Activated T-helper 1 cell treated with anti-CD3 and anti-CD28 coated beads, Interleukin-2, amount 50 U/mL, for 16 hours (primary cell): ENCODE measurements around the gene COQ4.

Experiments
- DNase-seq, 2 donors: peaks; one replicate each; pipeline ENCODE4 v3.0.0-alpha.2; 2020; ENCODE audit warnings: low read depth in 1 of 2, low spot score in 1 of 2

Gene COQ4

DNA sequence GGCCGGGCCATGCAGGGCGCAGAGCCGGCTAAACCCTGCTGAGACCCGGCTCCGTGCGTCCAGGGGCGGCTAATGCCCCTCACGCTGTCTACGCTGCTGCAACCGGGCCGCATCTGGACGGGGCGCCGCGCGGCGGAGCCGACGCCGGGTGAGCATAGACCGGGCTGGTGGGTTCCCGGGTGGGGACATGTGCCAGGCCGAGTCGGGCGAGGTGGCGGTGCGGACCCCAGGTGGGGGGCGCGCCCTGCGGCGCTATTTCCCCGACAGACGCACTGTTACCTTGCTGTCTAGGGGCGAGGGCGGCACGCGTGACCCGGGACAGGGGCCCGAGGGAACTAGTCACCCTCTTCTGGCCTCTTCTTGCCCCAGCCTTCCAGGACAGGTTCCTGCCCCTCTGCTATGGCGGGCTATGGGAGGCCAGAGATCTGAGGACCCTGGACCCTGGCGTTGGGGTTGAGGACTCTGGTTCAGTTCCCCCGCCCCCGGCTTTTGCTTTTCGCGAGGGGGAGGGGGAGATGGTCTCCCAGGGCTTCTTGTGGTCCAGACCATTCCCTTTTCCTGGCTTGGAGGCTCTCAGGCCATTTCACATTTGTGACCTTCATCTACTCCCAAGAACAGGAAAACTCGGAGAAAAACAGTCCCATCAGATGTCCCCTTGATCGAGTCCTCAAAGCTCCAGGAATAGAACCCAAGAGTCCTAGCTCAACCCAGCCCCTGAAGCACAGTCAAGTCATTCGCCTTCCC lies 18.2 kb downstream of the COQ4 start:
- DNase-seq = no peak

- DNase-seq = peak; percentile 28 to 45
These were observed 18.8 kb downstream of the COQ4 start for GRCh38 chr9:128341435-128341849.

GRCh38 chr9:128342971-128343680 lies 20.5 kb downstream of the COQ4 start:
- no peak for DNase-seq

GRCh38 chr9:128343855-128344254 lies 21.2 kb downstream of the COQ4 start:
- no peak for DNase-seq

- DNase-seq = no peak
These were observed 22.4 kb downstream of the COQ4 start for GRCh38 chr9:128344931-128345605.

DNA sequence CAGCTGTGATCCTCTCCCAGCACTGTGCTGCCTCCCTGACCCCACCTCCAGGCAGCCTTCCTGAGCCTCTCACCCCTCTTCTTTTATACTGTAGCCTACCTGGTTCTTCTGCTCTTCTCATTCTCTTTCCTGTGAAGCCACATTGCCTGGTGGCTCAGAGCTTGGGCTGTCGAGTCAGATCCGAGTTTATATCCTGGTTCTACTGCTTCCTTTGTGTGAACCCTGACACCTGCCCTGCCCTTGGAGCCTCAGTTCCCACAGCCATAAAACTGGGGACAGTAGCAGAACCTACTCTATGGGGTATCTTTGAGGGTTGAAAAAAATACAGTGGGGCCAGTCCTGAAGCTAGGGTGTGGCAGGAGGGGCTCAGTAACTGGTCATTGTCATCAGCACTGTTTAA lies 26.5 kb downstream of the COQ4 start:
- DNase-seq = no peak

GRCh38 chr9:128349772-128350171 lies 27.1 kb downstream of the COQ4 start:
- DNase-seq = no peak

- DNase-seq = no peak
These were observed 32.8 kb downstream of the COQ4 start for GRCh38 chr9:128355451-128355850.

DNA sequence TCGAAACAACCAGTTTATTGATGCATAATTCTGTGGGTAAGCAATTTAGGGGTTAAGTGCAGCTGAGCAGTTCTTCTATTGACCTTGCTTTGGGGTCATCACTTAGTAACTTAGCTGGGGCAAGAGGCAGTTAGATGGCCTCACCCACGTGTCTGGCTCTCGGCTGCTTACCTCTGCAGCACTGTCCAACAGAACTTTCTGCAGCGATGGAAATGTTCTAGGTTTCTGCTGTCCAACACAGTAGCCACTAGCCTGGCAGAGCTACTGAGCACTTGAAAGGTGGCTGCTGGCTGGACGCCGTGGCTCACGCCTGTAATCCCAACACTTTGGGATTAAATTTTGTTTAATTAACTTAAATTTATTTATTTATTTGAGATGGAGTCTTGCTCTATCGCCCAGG lies 35.5 kb downstream of the COQ4 start:
- DNase-seq = no peak

DNA sequence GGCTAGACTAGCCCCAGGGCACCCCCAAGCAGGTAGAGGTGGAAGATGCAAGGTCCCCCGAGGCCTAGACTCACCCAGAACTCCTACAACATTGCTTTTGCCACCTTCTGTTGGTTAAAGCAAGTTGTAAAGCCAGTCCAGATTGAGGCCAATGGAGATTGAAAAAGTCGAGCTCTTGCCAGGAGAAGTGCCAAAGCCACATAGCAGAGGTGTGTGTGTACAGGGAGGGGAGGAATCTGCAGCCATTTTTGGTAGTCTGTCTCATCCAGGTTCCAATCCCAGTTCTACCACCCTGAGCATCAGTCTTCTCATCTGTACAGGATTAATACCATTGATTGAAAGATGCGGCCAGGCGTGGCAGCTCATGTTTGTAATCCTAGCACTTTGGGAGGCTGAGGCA lies 36.2 kb downstream of the COQ4 start:
- no peak for DNase-seq

GRCh38 chr9:128360826-128361225 lies 38.2 kb downstream of the COQ4 start:
- no peak for DNase-seq

DNA sequence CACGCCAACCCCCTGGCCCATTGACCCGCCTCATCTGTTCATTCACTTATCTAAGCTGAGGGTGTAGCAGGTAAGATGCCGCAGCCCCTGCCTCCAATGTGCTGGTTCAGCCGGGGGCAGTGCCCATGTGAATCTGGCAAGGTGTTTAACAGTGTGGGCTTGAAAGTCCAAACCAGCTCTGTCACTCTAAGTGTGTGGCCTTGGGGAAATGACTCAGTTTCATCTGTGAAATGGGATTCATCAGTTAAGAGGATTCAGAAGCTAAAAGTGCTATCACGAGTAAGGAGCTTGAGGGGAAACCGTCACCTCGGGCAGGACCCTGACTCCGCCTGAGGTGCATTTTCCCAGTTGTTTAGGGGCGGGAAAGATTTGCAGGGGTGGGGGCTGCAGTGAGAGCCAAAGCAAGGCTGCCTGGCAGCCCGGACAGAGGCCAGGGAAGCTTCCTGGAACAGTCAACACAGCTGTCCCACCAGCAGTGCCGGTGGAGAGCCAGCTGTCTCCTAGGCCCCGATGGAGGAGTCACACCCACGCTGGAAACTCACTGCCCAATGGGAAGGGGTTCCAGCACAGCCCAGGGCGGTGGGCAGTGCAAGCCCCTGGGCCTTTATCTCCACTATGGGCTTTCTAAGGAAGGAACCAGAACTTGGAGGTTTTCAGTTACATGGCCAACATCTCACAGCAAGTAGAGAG lies 38.8 kb downstream of the COQ4 start:
- DNase-seq = no peak

- DNase-seq = peak; percentile 30 to 50
These were observed 39.5 kb downstream of the COQ4 start for GRCh38 chr9:128361986-128362646.

- DNase-seq = no peak
These were observed 40.1 kb downstream of the COQ4 start for GRCh38 chr9:128362774-128363173.

DNA sequence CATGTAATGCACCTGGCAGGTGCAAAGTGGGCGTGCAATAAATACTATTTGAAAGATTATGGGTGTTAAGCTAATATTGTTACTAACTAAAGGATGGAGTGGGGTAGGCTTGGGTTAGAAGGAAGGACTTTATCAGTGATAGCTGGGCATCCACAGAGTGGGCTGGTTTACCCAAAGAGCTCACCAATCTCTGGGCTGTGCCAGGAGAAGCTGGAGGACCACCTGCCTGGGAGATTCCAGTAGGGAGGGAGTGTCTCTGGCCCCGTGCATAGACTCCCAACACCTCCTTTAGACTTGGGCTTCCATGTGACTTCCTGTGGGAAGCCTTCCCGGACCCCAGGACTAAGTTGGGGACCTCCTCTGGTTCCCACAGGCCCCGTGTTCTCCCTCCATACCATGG lies 42.9 kb downstream of the COQ4 start:
- no peak for DNase-seq

GRCh38 chr9:128369024-128369706 lies 46.5 kb downstream of the COQ4 start:
- DNase-seq = no peak

DNA sequence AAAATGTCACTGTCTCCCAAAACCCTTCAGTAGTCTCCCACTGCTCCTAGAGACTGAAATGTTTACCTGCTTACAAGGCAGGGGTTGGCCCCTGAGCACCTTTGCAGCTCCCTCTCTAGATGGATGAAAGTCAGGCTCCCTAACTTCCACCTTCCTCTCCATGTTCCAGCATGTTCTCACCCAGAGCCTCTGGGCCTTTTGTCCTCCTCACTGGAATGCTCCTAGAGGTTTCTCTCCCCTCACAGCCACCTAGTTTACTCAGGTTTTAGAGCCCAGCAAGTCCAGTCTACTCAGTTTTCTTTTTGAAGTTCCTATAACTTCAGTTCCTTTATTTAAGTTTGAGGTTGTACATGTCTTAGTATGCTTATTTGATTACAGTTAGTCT lies 47.7 kb downstream of the COQ4 start:
- no peak for DNase-seq

DNA sequence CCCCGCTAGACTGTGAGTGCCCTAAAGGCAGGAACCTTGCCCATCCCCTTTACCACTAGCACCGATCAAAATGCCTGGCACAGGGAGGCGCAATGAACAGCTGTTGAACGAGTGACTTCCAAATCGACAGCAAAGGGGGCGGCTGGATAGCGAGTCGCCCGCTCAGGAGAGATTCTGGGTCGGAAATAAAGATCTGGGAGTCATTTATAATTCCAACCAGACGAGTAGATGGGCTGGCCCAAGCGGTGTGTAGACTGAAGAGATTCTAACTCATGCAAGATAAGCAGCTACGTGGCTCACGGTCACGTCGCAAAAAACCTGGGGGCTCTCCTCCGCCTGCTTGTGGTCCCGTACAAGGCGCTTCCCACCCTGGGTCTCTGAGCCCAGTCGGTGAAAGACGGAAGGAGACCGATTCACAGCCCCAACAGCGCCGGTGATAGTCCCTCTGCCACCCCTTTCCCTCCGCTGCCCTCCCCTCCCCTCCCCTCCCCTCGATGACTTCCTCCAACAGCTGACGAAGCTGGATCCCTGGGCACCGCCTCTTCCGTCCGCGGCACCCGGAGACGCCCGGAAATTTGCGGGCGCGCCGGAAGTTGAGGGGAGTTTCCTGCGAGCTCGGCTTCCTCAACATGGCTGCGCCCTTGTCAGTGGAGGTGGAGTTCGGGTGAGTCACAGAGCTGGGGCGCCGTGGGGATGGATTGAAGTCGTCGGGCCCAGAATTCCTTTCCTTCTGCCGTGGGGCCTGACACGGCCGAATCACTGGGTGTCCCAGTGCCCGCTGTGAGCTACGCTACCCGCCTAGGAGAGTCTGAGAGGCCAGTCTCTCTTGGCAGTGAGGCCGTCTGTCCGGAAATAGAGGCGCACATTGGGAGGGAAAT lies 48.4 kb downstream of the COQ4 start, which contains the start of gene URM1:
Gene URM1, plus strand, starts transcription at position 623 of the 878 bp plus-strand sequence. Its CDS starts 7 bp downstream, at position 630.
- DNase-seq = peak; percentile 88 to 96

DNA sequence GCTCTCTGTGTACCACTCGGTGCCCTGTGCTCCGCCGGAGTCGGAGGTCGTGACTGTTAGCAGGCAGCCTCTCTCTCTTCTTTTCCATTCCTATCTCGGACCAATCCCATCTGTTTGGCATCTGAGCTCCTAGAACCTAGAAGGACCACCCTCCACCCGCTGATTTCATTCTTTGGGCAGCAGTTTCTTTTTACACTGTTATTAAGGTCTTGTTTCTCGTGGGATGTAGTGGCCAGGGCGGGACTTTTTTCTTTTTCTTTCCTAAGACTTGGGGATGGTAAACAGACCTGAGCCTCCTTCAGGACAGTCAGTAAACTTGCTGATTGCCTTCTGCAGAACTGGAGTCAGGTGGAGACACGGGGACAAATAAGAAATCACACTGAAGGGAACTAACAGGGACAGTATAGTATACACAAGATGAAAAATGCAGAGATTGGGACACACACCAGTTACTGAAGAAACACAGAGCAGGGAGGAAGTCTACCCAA lies 49.0 kb downstream of the COQ4 start:
- DNase-seq = no peak
